Mammary epithelial cell (primary cell): Measurements from ENCODE around the gene RND1.

Source experiments
- CTCF ChIP-seq, 2 donors: IDR thresholded peaks in 1 of 2; conservative IDR thresholded peaks in 1 of 2; 2 replicates each; pipeline ENCODE4 v1.5.1; 2011 to 2012; ENCODE audit warnings: inconsistent platforms in 2 of 2, low read length in 2 of 2, mild to moderate bottlenecking in 2 of 2, control low read depth in 1 of 2, low read depth in 1 of 2; ENCODE audit not compliant: insufficient read depth in 1 of 2; ENCODE audit errors: extremely low read depth in 1 of 2
- EZH2 ChIP-seq: IDR thresholded peaks from 2 replicates; pipeline ENCODE4 v1.6.1; 2012; ENCODE audit warnings: low read length, inconsistent platforms, borderline replicate concordance

GRCh38 chr12:48856379-48856778 is 9.3 kb downstream of the RND1 start:
- TF ChIP-seq CTCF (conservative IDR thresholded peaks at IDR 0.05 in 1 of 2, IDR thresholded peaks at IDR 0.05 in 1 of 2; ENCODE audit: extremely low read depth in 1 of 2, insufficient read depth in 1 of 2, low read depth in 1 of 2, low read length in 2 of 2) (no peak), EZH2 (no peak)
